ENCODE results near the gene PBX2. TPM values are rescaled to one million over a fixed set of nuclear protein-coding genes. Genes with fewer than 3 reads are reported as not detected.

The PBX2 gene
- polyA plus RNA-seq, 3 donors, result 1.9 to 201 (median 4.0) TPM

- no peaks in the 10 kb centered on the region for H3K27me3 ChIP-seq (ENCODE audit: control insufficient read depth in 2 of 2, insufficient read depth in 2 of 2, low read length in 2 of 2)
- peak overlapping the region; percentile 92 to 97 for H3K4me3 Mint-ChIP-seq
- H3K4me1 Mint-ChIP-seq, result peaks cover 45% of the 10 kb centered on the region
- H3K4me1 ChIP-seq (ENCODE audit: control insufficient read depth in 1 of 2, insufficient read depth in 2 of 2, low read length in 2 of 2), result peaks cover 41 to 49% of the 10 kb centered on the region in 2 donors
- no peaks in the 10 kb centered on the region for H4K20me1 ChIP-seq (ENCODE audit: insufficient read depth, low read length)
- H3K27me3 Mint-ChIP-seq (ENCODE audit: low read depth in 3 of 3), result peaks cover 0 to 12% (median 2%) of the 10 kb centered on the region in 3 donors
- H3K27ac ChIP-seq (ENCODE audit: low read depth in 1 of 2, low read length in 2 of 2), result peak overlapping the region; percentile 98 to 99
- H3K36me3 Mint-ChIP-seq, result no peaks in the 10 kb centered on the region
- DNase-seq, result peak; percentile 71 to 93 (median 79)
- peak; percentile 22 for TF ChIP-seq CTCF (IDR thresholded peaks at IDR 0.05)
- peaks cover 0 to 3% (median 0%) of the 10 kb centered on the region in 7 donors for H3K9me3 Mint-ChIP-seq
- 52% methylated on average over 22 of the region's 28 CpGs for WGBS (ENCODE audit: insufficient coverage)
- peak overlapping the region; percentile 99 to 100 (median 100) for H3K27ac Mint-ChIP-seq
- H3K4me3 ChIP-seq (replicated peaks in 1 of 3; ENCODE audit: low read depth in 2 of 3, low read length in 3 of 3), result peak overlapping the region; percentile 61 to 92 (median 86)
- H3K4me2 ChIP-seq (replicated peaks; ENCODE audit: extremely low read depth, low read length, poor library complexity, severe bottlenecking), result peak overlapping the region; percentile 90
- no peaks in the 10 kb centered on the region for H3K9me3 ChIP-seq (replicated peaks in 1 of 2; ENCODE audit: control insufficient read depth in 1 of 2, insufficient read depth in 1 of 2, low read length in 2 of 2)
- H3K36me3 ChIP-seq (replicated peaks in 1 of 2; ENCODE audit: control insufficient read depth in 1 of 2, insufficient read depth in 2 of 2, low read length in 2 of 2), result no peaks in the 10 kb centered on the region
- peak overlapping the region; percentile 98 for H3K9ac ChIP-seq (ENCODE audit: insufficient read depth, low read length, poor library complexity, severe bottlenecking)
- peak overlapping the region; percentile 19 for H2AFZ ChIP-seq (ENCODE audit: insufficient read depth, low read depth, low read length, poor library complexity, severe bottlenecking)
- intact Hi-C loops (cut with micrococcal nuclease), result loop anchor here in 1 of 2 donors (5.0 kb wide), 1 partner anchor 80 kb away; no protein-coding TSS in a partner anchor
- H3K79me2 ChIP-seq (ENCODE audit: insufficient read depth, low read length), result peaks cover 29% of the 10 kb centered on the region
Measured at GRCh38 chr6:32196682-32197616, 6.9 kb upstream of the PBX2 start.

DNA sequence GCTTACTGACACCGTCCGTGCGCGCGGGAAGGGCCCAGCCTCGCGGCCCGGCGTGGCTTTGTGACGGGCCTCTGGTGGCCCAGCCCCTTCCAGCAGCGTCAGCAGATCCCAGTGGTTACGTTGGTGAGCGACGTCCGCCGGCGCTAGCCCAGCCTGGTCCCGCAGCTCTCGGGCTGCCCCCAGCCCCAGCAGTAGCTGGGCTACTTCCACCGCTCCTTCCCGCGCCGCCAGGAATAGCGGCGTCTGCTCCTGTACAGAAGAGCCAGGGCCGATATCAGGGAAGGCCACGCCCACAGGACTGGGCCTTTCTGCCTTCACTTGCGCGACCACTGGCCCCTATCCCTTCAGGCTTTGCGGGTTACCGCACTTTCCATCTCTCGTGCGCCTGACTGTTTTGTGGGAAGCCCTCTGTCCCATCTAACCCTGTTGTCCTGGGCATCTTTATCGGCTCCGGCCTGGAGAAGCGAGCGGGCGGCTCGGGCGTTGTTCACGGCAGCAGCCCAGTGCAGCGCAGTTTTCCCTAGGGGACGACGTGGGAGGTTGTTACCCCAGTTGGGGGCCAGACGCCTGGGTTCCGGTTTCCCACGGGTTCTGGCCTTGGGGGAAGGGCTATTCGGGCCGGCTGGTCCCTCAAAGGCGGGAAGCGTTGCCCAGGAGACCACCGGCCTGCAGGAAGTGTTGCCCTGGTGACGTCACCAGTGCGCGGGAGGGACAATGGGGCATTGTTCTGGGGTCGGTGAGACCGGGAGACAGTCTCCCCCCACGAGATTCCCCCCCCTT lies 6.1 kb upstream of the PBX2 start:
- H2AFZ ChIP-seq (ENCODE audit: insufficient read depth, low read depth, low read length, poor library complexity, severe bottlenecking), result no peak overlapping the region
- H3K4me1 Mint-ChIP-seq, result peaks cover 53% of the 10 kb centered on the region
- TF ChIP-seq CTCF (IDR thresholded peaks at IDR 0.05), result no peak
- peaks cover 0 to 12% (median 2%) of the 10 kb centered on the region in 3 donors for H3K27me3 Mint-ChIP-seq (ENCODE audit: low read depth in 3 of 3)
- peak overlapping the region; percentile 61 to 92 (median 86) for H3K4me3 ChIP-seq (replicated peaks in 1 of 3; ENCODE audit: low read depth in 2 of 3, low read length in 3 of 3)
- no peaks in the 10 kb centered on the region for H3K9me3 ChIP-seq (replicated peaks in 1 of 2; ENCODE audit: control insufficient read depth in 1 of 2, insufficient read depth in 1 of 2, low read length in 2 of 2)
- peak overlapping the region; percentile 98 to 99 for H3K27ac ChIP-seq (ENCODE audit: low read depth in 1 of 2, low read length in 2 of 2)
- peaks cover 38% of the 10 kb centered on the region for H3K79me2 ChIP-seq (ENCODE audit: insufficient read depth, low read length)
- intact Hi-C loops (cut with micrococcal nuclease), result loop anchor here (1.0 to 5.0 kb wide), 4 partner anchors 17 to 79 kb away; partner anchors contain the start of genes RNF5 (in 2 of the 2) and FKBPL (in 1 of the 2)
- peaks cover 0 to 4% of the 10 kb centered on the region in 2 donors for H3K36me3 ChIP-seq (replicated peaks in 1 of 2; ENCODE audit: control insufficient read depth in 1 of 2, insufficient read depth in 2 of 2, low read length in 2 of 2)
- peak overlapping the region; percentile 98 for H3K9ac ChIP-seq (ENCODE audit: insufficient read depth, low read length, poor library complexity, severe bottlenecking)
- no peaks in the 10 kb centered on the region for H3K27me3 ChIP-seq (ENCODE audit: control insufficient read depth in 2 of 2, insufficient read depth in 2 of 2, low read length in 2 of 2)
- H3K4me2 ChIP-seq (replicated peaks; ENCODE audit: extremely low read depth, low read length, poor library complexity, severe bottlenecking), result peak overlapping the region; percentile 90
- H3K36me3 Mint-ChIP-seq, result peaks cover 3 to 5% of the 10 kb centered on the region in 2 donors
- peaks cover 0 to 3% (median 0%) of the 10 kb centered on the region in 7 donors for H3K9me3 Mint-ChIP-seq
- H3K4me1 ChIP-seq (ENCODE audit: control insufficient read depth in 1 of 2, insufficient read depth in 2 of 2, low read length in 2 of 2), result peaks cover 49 to 58% of the 10 kb centered on the region in 2 donors
- peak overlapping the region; percentile 99 to 100 (median 100) for H3K27ac Mint-ChIP-seq
- DNase-seq, result peak; percentile 72 to 83 (median 81)
- WGBS (ENCODE audit: insufficient coverage), result under 1% methylated on average over 49 of the region's 58 CpGs
- H3K4me3 Mint-ChIP-seq, result peak overlapping the region; percentile 92 to 97
- no peaks in the 10 kb centered on the region for H4K20me1 ChIP-seq (ENCODE audit: insufficient read depth, low read length)
